HG03342 (cell line): ENCODE measurements around the gene COL17A1.

Source experiments
- ATAC-seq: cut with Tn5 transposase; IDR thresholded peaks from one replicate; pipeline ENCODE4 v1.9.1; 2021; ENCODE audit warnings: mild to moderate bottlenecking, moderate library complexity; ENCODE audit not compliant: unreplicated experiment

Gene COL17A1

DNA sequence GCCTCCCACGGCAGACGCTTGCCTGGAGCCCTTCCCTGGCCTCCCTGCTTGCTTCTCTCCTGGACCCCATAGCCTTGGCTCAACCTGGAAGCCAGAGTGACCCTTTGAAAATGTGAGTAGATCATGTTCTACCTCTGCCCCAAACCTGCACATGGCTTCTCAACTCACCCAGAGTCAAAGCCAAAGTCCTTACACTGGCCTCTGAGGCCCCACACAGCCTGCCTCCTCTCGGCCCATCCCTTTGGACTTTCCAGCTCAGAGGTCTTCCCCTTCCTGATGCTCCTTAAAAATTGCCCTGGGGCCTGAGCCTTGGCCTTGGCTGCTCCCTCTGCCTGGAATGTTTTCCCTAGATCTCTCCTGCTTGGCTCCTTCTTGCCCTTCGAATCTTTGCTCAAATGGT, 32.5 kb downstream of the COL17A1 start:
- ATAC-seq, result no peak

DNA sequence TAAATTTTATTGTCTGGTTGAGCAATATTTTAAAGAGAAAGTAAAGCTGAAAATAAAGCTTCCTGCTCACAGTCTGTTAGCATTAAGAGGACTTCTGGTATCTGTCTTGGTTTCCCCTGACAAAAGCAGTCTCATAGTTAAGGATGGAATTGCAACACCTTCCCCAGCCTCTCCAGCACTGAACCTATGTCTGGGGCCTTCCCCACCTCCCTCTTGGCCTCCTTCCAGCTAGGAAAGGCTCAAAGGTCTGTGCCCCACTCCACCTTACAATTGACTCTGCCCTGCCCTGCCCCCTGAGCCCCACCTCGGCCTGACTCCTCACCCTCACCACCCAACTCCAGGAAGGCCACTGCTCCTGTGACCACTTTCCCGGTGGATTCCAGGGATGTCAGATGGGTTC, 33.2 kb downstream of the COL17A1 start:
- no peak for ATAC-seq

DNA sequence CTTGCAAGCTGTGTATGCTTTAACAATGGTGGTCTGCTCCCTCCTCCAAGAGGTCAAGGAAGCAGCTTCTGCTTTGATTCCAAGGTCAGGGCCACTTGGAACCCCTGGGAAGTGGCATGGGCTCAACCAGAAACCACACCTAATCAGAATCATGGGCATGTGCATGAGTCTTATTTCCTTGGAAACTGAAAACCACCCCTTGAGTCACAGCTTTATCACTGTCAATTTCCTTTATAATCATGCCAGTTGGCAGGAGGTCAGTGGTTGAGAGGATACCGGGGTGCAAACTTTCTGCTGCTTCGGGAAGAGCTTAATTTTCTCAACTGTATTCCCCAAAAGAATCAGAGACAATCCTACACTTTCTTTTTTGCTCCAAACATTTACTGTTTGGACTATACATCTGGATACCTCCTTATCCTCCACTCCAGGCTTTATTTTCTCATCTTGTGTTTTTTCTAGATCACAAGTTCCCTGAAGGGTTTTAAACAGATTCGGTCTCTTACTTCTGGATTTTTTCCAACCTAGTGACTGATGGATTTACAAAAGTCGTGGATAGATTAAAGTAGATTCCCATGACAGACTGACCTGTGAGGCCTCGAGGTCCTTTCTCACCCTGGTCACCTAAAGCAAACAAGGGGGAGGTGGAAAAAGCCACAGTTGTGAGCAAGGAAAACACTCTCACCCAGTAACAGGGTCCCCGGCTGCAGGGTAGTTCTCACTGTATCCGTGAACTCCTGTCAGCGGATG, 36.0 kb downstream of the COL17A1 start:
- no peak for ATAC-seq

DNA sequence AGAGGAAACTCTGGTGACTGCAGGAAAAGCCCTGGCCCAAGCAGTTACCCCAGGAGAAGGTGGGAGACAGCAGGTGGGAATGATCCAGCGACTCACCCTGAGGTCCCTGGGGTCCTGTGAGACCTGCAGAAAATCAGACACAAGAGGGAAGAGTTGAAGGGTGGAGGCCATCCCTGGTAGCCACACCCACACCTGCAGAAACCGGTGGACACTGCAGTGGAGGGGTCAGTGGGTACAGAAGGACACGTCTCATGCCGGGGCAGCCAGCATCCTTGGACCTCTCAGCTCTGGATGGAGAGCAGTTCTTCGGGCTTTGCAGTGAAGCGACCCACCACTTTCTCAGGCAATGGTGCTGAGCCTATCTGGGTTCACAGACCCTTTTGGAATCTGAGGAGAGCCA, 39.0 kb downstream of the COL17A1 start:
- no peak for ATAC-seq

DNA sequence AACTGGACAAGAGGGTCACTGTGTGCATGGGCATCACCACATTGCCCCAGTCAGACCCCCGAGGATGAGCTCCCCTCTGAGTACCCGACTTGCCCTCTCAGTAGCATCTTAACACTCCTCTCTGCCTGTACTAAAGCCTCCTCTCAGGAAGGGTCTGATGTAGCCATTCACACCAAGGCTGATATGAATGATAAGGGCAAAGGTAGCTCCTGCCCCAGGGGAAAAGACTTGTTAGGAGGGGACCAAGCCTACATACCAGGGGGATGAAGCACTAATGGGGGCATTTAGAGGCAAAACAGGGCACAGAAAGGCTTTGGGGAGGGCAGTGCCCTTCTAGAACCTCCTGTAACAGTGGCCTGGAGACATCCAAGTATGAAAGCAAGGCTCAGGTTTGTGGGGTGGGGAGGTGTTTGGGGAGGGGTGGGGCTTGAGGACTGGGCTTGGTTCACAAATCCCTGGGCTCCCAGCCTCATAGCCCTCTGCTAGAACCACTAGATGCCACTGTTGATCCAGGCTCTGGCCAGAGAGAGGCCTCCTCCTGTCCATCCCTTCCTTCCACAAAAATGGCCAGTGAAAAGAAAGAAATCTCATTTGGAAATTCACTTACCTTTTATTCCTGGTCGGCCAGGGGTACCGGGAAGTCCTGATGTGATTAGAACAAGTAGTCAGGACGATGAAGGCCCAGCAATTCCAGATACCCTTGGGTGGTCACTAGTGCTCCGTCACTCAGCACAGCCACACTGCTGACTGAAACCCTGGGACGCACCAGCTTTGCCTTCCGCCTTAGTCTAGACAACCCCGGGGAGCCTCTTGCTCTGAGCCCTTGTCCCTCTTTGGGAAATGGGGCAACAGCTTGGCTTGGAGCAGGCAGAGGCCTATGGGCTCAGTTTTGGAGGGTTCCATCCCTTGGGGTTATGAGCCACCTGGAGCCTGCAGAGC, 40.3 kb downstream of the COL17A1 start:
- ATAC-seq, result no peak

DNA sequence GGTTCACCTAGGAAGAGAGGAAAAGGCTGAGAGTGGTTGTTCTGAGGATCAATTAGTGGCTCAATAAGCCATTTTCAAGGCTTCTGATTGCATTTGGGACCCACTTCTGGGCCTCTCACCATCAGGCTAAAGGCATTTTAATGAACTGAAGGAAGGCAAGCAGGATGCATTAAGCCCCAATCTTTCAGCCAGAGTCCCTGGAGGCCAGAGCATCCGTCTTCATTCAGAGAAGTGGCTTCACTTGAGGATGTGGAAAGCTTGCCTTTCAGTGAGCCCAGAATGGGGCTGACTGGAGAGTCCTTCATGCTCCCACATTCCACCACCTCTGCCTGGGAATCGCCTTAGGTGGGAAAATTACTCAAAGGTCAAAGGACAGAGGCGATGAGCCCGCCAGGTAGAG, 41.8 kb downstream of the COL17A1 start:
- ATAC-seq, result no peak

DNA sequence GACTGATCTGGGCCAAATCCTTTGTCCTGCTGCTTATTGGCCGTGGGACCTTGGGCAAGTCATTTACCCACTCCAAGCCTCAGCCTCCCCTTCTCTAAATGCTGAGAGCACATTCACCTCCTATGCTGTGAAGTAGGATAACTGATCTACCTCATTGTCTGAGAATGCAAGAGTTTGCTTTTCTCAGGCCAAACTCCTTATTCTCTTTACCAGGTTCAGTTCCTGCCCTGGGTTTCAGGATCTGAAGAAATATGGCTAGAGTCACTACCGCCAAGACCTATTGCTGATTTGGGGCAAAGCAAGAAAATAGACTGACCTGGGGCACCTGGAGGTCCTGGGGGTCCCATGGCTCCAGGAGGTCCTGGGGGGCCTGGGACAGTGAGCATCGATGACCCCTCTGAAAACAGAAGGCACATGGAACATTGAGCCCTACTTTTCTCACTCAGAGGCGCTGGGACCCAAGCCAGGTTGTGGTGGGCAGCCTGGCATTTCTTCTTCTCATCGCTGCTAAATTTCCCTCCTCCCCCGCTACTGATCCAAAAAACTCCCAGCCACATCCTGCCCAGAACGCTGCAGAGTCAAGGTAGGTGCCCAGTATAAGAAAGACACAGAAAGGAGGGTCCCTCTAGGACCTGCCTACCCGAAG, 42.4 kb downstream of the COL17A1 start:
- no peak for ATAC-seq

DNA sequence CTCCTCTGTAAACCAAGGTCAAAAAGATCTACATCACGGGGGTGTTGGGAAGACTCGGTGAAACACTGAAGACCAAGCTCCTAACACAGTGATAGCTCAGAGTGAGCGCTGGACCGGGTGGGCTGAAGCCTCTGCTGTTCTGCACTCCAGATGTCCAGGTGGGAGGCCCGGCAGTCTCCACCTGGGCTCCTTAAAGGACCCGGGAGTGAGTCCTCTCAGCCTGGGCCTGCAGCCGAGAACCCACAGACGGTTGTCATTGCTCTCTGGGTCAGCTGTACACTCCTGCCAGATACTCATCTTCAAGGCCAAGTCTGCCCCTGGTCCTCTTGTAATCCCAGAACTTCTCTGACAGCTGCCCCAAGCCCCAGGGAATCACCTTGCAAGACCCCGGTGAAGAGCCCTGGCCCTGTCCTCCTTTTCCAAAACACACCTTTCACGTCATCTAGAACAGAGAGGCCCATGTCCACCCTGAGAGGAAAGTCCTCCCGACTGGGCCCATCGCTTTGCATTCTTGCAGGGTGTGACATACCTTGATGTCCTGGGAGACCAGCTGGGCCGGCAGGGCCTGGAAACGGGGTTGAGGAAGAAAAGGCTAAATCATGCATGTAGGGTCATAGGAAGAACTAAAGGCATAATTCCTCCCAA, 43.7 kb downstream of the COL17A1 start:
- no peak for ATAC-seq

DNA sequence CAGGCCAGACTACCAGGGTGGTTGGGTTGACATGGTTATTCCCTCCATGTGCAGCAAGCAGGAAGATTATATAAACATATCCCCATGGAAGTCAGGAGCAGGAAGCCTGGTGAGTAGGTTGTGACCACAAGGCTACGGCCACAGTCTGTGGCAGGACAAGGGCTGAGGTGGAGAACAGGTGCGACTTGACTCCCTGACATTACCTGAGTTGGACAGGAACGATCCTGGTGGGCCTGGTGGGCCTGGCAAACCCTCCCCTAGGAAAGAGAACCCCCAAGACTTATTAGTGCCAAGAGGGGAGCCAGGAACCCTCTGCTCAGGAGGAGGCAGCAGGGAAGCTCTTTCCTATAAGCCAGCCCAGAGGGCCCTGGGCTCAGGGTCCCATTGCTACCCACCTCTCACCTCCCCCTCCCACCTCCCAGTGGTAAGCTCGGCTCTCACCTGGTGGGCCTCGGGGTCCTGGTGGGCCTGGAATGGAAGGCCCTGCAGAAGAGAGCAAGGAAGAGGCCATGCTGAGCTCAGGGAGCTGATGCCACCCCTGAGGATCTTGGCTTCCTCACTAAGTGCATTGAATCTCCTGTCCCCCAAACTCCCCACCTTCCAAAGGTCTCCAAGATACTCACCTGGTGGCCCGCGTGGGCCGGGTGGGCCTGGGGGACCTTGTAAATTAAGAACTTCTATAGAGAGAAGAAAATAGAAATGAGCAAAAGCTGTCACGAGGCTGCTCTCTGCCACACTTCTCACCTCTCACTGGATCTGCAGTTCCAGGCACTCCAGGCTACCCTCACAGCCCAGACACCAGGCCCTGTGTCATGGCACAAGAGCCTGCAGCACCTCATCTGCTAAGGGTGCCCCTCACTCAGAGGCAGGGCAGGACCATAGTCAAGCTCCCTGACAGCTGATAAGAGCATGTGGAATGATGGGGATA, 44.6 kb downstream of the COL17A1 start:
- no peak for ATAC-seq

DNA sequence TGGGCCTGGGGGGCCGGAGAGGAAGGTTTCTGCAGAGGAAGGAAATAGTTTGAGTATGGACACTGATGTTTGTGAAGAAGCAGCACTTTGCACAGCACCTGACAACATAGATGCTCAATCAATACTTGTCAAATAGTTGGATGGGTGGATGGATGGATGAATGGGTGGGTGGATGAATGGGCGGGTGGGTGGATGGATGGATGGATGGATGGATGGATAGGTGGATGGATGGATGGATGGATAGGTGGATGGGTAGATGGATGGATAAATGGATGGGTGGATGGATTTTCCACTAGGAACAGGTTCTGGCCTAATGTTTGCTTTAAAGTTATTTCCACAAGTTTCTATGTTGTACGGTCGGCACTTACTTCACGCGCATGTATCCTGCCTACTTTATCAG, 45.3 kb downstream of the COL17A1 start:
- no peak for ATAC-seq

DNA sequence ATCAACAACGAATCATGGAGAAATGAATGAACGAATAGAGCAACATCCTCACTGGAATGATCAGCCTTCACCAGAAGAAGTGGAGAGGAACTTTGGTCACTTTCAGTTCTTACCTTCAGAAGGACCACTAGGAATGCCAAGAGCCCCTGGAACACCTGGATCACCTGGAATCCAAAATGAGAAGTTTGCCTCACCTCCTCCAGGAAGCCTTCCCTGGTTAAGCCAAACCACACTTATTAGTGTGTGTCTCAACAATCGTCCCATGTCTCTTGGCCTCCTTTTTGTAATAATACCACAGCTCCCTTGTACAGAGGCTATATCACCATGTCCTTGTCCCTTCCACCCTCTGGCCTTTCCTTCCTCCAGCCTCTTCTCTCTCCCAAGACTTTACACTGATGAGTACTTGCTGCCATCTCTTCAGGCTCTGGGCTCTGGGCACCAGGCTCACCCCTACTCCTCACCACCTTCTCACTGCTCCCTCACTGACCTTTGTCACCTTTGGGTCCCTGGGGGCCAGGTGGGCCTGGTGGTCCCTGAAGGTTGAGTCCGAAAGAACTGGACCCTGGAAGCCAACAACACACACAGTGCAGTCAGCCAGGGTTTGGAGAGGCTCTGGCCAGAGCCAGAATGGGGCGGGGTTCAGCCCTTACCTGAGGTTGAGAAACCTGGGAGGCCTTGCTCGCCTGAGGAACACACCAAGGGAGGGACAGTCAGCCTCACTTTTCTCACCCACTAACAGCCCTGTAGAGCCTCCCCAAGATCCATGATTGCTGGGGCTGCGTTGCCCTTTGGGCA, 46.5 kb downstream of the COL17A1 start:
- no peak for ATAC-seq

DNA sequence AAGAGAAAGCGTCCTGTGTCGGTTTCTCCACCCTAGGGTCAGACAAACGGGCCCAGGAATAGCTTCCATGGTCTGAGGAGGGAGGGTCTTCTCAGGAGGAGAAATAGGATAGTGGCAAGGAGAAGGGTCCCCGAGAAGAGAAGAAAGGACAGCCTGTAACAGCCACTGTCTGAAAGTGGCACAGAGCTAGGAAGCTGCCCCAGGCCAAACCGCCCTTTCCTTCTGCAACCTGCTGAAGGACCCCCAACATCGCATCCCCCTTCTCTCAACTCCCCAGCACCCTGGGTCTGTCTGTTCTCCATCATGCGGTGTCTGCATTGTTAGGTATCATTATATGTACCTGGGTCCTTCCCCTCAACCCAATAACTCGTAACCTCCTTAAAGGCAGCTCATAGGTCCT, 47.1 kb downstream of the COL17A1 start:
- ATAC-seq, result no peak

DNA sequence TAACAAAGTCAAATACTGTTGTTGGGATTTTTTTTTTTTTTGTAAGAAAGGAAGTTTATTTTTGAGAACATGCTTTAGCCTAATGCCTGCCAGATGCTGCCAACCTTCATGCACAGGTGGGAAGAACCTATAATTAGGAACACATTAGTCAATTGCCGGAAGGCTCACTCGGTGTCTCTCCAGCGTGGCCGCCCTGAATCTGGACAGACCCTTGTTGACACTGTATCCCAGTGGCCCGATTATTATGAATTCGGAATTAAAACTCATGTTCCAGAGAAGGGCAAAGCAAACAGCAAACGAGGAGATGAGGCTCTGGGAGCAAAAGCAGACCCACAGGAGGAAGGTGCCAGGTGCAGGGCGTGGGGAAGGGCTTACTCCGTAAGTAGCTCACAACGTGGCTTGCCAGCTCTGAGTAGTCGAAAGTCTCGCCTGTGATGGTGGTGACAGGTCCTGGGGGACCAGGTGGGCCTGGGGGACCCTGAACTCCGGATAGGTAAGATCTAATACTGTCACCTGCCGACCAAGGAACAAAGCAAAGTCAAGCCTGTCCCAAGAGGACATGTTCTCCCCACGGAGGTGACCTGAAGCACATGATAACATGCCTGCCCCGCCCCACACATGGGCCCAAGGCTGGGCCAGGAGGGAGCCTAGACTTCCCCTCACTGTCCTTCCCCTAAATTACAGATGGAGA, 48.3 kb downstream of the COL17A1 start:
- ATAC-seq, result no peak

DNA sequence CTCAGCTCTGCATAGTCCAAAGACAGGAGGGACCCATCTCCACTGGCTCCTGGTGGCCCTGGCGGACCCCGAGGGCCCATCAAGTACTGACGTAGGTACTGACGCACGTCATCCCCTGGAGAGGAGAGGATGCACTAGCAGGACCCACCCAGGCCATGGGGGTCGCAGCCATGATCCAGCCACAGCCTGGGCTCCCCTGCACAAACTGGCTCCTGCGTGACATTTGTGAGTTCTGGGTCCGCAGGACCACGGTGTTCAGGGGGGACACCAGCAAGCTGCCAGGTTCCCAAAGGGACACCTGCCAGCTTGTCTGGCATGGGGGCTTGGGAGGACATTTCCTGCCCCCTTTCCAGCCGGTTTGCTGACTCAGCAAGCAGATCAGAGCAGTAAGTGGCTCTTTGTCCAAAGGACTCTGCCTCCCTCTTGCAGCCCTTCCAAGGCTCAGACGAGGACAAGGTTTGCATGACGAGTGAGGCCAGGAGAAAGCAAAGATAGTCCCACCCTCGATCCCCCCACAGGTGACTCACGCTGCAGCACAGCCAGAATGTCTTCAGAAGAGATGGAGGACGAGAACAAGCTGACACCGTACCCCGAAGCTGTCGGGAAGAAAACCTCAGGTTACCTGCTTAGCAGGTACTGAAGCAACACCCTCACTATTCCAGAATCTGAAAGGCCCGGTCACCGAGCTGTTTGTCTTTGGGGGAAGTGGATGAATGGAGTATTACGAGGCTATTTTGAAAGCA, 49.0 kb downstream of the COL17A1 start:
- ATAC-seq, result no peak

DNA sequence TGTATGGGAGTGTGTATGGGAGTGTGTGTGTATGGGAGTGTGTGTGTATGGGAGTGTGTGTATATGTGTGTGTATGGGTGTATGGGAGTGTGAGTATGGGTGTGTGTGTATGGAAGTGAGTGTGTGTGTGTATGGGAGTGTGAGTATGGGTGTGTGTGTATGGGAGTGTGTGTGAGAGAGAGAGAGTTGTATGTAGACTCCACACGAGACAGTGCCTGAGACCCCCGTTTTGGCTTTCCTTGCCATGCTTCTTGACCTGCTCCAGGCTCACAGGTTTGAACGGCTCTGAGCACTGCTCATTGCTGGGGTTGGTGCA, 49.7 kb downstream of the COL17A1 start:
- no peak for ATAC-seq

DNA sequence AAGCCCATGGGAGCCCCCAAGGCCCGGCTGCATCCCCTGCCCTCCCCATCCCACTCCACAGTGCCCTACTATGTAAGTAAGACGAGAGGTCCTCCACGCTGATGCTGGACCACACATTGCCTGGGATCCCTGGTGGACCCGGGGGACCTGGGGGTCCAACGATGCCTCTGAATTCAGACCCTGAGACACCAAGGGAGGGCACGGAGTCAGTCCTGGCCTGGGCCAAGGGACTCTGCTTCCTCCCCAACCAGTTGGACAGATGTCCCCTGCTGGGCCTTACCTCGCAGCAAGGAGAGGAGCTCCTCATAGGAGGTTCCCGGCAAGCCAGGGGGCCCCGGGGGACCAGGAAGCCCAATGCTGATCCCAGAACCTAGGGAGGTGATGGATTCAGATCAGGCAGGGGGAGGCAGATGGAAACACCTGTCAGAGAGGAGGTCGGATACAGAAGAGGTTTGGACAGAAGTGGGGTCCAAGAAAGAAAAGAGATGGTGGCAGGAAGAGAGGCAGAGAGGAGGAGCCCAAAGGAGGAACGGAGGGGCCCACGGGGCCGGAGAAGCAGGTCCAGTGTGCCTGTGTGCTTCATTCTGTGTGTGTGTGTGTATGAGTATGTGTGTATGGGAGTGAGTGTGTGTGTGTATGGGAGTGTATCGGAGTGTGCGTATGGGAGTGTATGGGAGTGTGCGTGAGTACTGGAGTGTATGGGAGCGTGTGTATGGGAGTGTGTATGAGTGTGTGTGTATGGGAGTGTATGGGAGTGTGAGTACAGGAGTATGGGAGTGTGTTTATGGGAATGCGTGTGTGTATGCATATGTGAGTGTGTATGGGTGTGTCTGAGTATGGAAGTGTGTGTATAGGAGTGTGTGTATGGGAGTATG, 50.2 kb downstream of the COL17A1 start:
- ATAC-seq, result no peak
